Astrocyte of the cerebellum (primary cell): ENCODE results near the gene RPS6KA2.

Experiments used
- DNase-seq: peaks from one replicate; pipeline ENCODE4 v3.0.0-alpha.2; 2011; ENCODE audit warnings: low read depth
- H3K4me3 ChIP-seq: 2 replicates; pipeline ENCODE4 v1.5.1; 2011; ENCODE audit warnings: mild to moderate bottlenecking, low read depth, low read length, moderate library complexity
- in situ Hi-C: cut with HindIII; loops from 2 replicates; pipeline ENCODE4 v1.10.0; 2017; ENCODE audit warnings: low sequenced_read_pairs
- TF ChIP-seq, protein P1 (sequence below): IDR thresholded peaks from 2 replicates; pipeline ENCODE4 v1.5.1; 2012; ENCODE audit warnings: low read length, low read depth, moderate library complexity, mild to moderate bottlenecking; ENCODE audit errors: missing control alignments

Gene RPS6KA2

DNA sequence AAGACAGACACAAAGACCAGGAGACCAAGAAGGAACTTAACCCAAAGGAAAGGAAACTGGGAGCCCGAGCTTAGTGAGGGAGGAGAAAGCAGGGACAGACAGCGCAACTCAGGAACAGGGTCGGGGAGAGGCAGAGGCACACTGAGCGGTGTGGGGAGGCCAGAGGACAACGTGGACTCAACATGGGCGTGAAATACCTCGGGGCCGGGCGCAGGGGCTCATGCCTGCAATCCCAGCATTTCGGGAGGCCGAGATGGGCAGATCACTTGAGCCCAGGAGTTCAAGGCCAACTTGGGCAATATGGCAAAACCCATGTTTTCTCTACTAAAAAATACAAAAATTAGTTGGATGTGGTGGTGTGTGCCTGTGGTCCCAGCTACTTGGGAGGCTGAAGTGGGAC is 5.7 kb upstream of the RPS6KA2 start:
- TF ChIP-seq, protein P1, sequence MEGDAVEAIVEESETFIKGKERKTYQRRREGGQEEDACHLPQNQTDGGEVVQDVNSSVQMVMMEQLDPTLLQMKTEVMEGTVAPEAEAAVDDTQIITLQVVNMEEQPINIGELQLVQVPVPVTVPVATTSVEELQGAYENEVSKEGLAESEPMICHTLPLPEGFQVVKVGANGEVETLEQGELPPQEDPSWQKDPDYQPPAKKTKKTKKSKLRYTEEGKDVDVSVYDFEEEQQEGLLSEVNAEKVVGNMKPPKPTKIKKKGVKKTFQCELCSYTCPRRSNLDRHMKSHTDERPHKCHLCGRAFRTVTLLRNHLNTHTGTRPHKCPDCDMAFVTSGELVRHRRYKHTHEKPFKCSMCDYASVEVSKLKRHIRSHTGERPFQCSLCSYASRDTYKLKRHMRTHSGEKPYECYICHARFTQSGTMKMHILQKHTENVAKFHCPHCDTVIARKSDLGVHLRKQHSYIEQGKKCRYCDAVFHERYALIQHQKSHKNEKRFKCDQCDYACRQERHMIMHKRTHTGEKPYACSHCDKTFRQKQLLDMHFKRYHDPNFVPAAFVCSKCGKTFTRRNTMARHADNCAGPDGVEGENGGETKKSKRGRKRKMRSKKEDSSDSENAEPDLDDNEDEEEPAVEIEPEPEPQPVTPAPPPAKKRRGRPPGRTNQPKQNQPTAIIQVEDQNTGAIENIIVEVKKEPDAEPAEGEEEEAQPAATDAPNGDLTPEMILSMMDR = no peak
- in situ Hi-C loops = loop anchor here (5.0 kb wide), 1 partner anchor 105 kb away; no protein-coding TSS in a partner anchor
- no peak overlapping the region for H3K4me3 ChIP-seq
- no peak for DNase-seq

- H3K4me3 ChIP-seq = no peak overlapping the region
- TF ChIP-seq, protein P1 = no peak
- DNase-seq = no peak
- in situ Hi-C loops = loop anchor here (5.0 kb wide), 1 partner anchor 107 kb away; no protein-coding TSS in a partner anchor
These were observed 3.4 kb upstream of the RPS6KA2 start for GRCh38 chr6:166630462-166630861.

GRCh38 chr6:166629628-166630027 is 2.6 kb upstream of the RPS6KA2 start:
- DNase-seq = peak; percentile 40
- in situ Hi-C loops = loop anchor here (5.0 kb wide), 1 partner anchor 108 kb away; no protein-coding TSS in a partner anchor
- TF ChIP-seq, protein P1 = no peak
- no peak overlapping the region for H3K4me3 ChIP-seq

- DNase-seq = no peak
- H3K4me3 ChIP-seq = peak overlapping the region; percentile 54
- TF ChIP-seq, protein P1 = no peak
- in situ Hi-C loops = no loop called here
These were observed 1.1 kb upstream of the RPS6KA2 start for GRCh38 chr6:166627875-166628801.

- DNase-seq = no peak
- TF ChIP-seq, protein P1 = no peak
- in situ Hi-C loops = no loop called here
- peak overlapping the region; percentile 95 for H3K4me3 ChIP-seq
These were observed 646 bp downstream of the RPS6KA2 start for GRCh38 chr6:166626177-166627032.

GRCh38 chr6:166625356-166625755 is 1.7 kb downstream of the RPS6KA2 start:
- in situ Hi-C loops = no loop called here
- TF ChIP-seq, protein P1 = no peak
- DNase-seq = peak; percentile 50
- H3K4me3 ChIP-seq = peak overlapping the region; percentile 95
